Neural cell (in vitro differentiated cells): ENCODE data around the gene RASSF4. TPM values are rescaled to one million over a fixed set of nuclear protein-coding genes. Genes with fewer than 3 reads are reported as not detected.

Experiments
- H2AFZ ChIP-seq: fragments of 200-600, 300-800 bp; sonication (generic), shearing (Covaris generic); 2 replicates; pipeline ENCODE4 v1.6.0; 2014; ENCODE audit warnings: low read depth, mild to moderate bottlenecking, antibody characterized with exemption, low read length, moderate library complexity
- H3F3A ChIP-seq: fragments of 200-600 bp; shearing (Covaris generic); 2 replicates; pipeline ENCODE4 v1.6.1; 2016; ENCODE audit warnings: mild to moderate bottlenecking, moderate library complexity, mixed read lengths, antibody characterized with exemption, low read length; ENCODE audit not compliant: insufficient read depth, poor library complexity, severe bottlenecking
- H3K27ac ChIP-seq: fragments of 200-600, 300-800 bp; sonication (generic), shearing (Covaris generic); 2 replicates; pipeline ENCODE4 v1.5.1; 2014; ENCODE audit warnings: mild to moderate bottlenecking, low read length, moderate library complexity
- H3K27me3 ChIP-seq: fragments of 300-800, 200-600 bp; sonication (generic), shearing (Covaris generic); 2 replicates; pipeline ENCODE4 v1.6.0; 2014; ENCODE audit warnings: mild to moderate bottlenecking, low read depth, low read length, moderate library complexity; ENCODE audit not compliant: insufficient read depth
- H3K36me3 ChIP-seq: fragments of 300-800, 200-600 bp; sonication (generic), shearing (Covaris generic); 2 replicates; pipeline ENCODE4 v1.5.1; 2014; ENCODE audit warnings: mild to moderate bottlenecking, antibody characterized with exemption, low read length, moderate library complexity; ENCODE audit not compliant: insufficient read depth
- H3K4me2 ChIP-seq: fragments of 300-800, 200-600 bp; sonication (generic), shearing (Covaris generic); 2 replicates; pipeline ENCODE4 v1.6.0; 2014; ENCODE audit warnings: mild to moderate bottlenecking, low read length
- H3K4me3 ChIP-seq: fragments of 300-800, 200-600 bp; sonication (generic), shearing (Covaris generic); 2 replicates; pipeline ENCODE4 v1.5.1; 2014; ENCODE audit warnings: mild to moderate bottlenecking, low read length, moderate library complexity
- H3K79me2 ChIP-seq: fragments of 200-600 bp; shearing (Covaris generic); replicated peaks from 2 replicates; pipeline ENCODE4 v1.6.0; 2014; ENCODE audit warnings: mild to moderate bottlenecking, low read length, moderate library complexity; ENCODE audit not compliant: insufficient read depth
- H3K9ac ChIP-seq: fragments of 300-800, 200-600 bp; sonication (generic), shearing (Covaris generic); 2 replicates; pipeline ENCODE4 v1.6.1; 2016; ENCODE audit warnings: mild to moderate bottlenecking, low read length, mixed read lengths
- H3K9me2 ChIP-seq: fragments of 200-600 bp; shearing (Covaris generic); 2 replicates; pipeline ENCODE4 v1.6.1; 2016; ENCODE audit warnings: mild to moderate bottlenecking, low read length, mixed read lengths; ENCODE audit not compliant: insufficient read depth
- H3K9me3 ChIP-seq: fragments of 200-600, 300-800 bp; sonication (generic), shearing (Covaris generic); 2 replicates; pipeline ENCODE4 v1.6.1; 2016; ENCODE audit warnings: mild to moderate bottlenecking, mixed run types, low read length, moderate library complexity, mixed read lengths
- H4K20me1 ChIP-seq: fragments of 200-600 bp; shearing (Covaris generic); 2 replicates; pipeline ENCODE4 v1.6.1; 2016; ENCODE audit warnings: mild to moderate bottlenecking, mixed run types; ENCODE audit not compliant: insufficient read depth
- EP300 ChIP-seq: fragments of 450-650 bp; conservative IDR thresholded peaks from 2 replicates; pipeline ENCODE4 v1.6.1; 2014; ENCODE audit warnings: antibody characterized with exemption, mild to moderate bottlenecking, moderate library complexity; ENCODE audit not compliant: poor library complexity, severe bottlenecking
- EZH2 ChIP-seq: fragments of 200-600, 300-800 bp; shearing (Covaris generic), sonication (generic); IDR thresholded peaks from 2 replicates; pipeline ENCODE4 v1.6.1; 2014; ENCODE audit warnings: antibody characterized with exemption, low read length, borderline replicate concordance, mild to moderate bottlenecking; ENCODE audit not compliant: insufficient read depth, poor library complexity, severe bottlenecking
- MXI1 ChIP-seq: fragments of 450-650 bp; conservative IDR thresholded peaks from 2 replicates; pipeline ENCODE4 v1.6.1; 2014; ENCODE audit warnings: antibody characterized with exemption, mild to moderate bottlenecking; ENCODE audit not compliant: poor library complexity, severe bottlenecking
- POLR2AphosphoS5 ChIP-seq: IDR thresholded peaks from 2 replicates; pipeline ENCODE4 v1.6.1; 2012
- RAD21 ChIP-seq: fragments of 450-650 bp; conservative IDR thresholded peaks from 2 replicates; pipeline ENCODE4 v1.6.1; 2014; ENCODE audit warnings: antibody characterized with exemption, mild to moderate bottlenecking, moderate library complexity
- SMC3 ChIP-seq: fragments of 450-650 bp; conservative IDR thresholded peaks from 2 replicates; pipeline ENCODE4 v1.6.1; 2014; ENCODE audit warnings: antibody characterized with exemption, mild to moderate bottlenecking, moderate library complexity; ENCODE audit not compliant: poor library complexity
- TAF1 ChIP-seq: IDR thresholded peaks from 2 replicates; pipeline ENCODE4 v1.6.1; 2012; ENCODE audit warnings: low read depth
- polyA plus RNA-seq: library from polyadenylated mRNA; depleted of rRNA; stranded (reverse); fragments of >200 nt; gene quantifications from 2 replicates; pipeline ENCODE4 v1.2.3, GENCODE V29; 2014
- TF ChIP-seq, protein P1 (sequence below): IDR thresholded peaks from 2 replicates; pipeline ENCODE4 v1.6.1; 2012; ENCODE audit warnings: borderline replicate concordance
- TF ChIP-seq, protein P2 (sequence below): fragments of 450-650 bp; IDR thresholded peaks from 2 replicates; pipeline ENCODE4 v1.5.1; 2014; ENCODE audit warnings: antibody characterized with exemption, mild to moderate bottlenecking, moderate library complexity; ENCODE audit not compliant: poor library complexity, severe bottlenecking

The RASSF4 gene
- polyA plus RNA-seq, 1 donor from 2014 or later, result 10.2 TPM

- Histone ChIP-seq H2AFZ (no peak overlapping the region), H3K9ac (no peak overlapping the region), H3K9me2 (no peaks in the 10 kb centered on the region), H3K27me3 (no peaks in the 10 kb centered on the region), H3K4me3 (no peak overlapping the region), H3K79me2 (no peaks in the 10 kb centered on the region), H3F3A (no peaks in the 10 kb centered on the region), H3K9me3 (no peaks in the 10 kb centered on the region), H3K36me3 (no peaks in the 10 kb centered on the region), H3K27ac (no peak overlapping the region), H4K20me1 (no peaks in the 10 kb centered on the region), H3K4me2 (no peak overlapping the region)
- no peak for TF ChIP-seq POLR2AphosphoS5
- TF ChIP-seq, protein P1, sequence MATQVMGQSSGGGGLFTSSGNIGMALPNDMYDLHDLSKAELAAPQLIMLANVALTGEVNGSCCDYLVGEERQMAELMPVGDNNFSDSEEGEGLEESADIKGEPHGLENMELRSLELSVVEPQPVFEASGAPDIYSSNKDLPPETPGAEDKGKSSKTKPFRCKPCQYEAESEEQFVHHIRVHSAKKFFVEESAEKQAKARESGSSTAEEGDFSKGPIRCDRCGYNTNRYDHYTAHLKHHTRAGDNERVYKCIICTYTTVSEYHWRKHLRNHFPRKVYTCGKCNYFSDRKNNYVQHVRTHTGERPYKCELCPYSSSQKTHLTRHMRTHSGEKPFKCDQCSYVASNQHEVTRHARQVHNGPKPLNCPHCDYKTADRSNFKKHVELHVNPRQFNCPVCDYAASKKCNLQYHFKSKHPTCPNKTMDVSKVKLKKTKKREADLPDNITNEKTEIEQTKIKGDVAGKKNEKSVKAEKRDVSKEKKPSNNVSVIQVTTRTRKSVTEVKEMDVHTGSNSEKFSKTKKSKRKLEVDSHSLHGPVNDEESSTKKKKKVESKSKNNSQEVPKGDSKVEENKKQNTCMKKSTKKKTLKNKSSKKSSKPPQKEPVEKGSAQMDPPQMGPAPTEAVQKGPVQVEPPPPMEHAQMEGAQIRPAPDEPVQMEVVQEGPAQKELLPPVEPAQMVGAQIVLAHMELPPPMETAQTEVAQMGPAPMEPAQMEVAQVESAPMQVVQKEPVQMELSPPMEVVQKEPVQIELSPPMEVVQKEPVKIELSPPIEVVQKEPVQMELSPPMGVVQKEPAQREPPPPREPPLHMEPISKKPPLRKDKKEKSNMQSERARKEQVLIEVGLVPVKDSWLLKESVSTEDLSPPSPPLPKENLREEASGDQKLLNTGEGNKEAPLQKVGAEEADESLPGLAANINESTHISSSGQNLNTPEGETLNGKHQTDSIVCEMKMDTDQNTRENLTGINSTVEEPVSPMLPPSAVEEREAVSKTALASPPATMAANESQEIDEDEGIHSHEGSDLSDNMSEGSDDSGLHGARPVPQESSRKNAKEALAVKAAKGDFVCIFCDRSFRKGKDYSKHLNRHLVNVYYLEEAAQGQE, result no peak
- TF ChIP-seq SMC3, result peak; percentile 48
- TF ChIP-seq EP300, result no peak
- TF ChIP-seq TAF1, result no peak
- TF ChIP-seq, protein P2, sequence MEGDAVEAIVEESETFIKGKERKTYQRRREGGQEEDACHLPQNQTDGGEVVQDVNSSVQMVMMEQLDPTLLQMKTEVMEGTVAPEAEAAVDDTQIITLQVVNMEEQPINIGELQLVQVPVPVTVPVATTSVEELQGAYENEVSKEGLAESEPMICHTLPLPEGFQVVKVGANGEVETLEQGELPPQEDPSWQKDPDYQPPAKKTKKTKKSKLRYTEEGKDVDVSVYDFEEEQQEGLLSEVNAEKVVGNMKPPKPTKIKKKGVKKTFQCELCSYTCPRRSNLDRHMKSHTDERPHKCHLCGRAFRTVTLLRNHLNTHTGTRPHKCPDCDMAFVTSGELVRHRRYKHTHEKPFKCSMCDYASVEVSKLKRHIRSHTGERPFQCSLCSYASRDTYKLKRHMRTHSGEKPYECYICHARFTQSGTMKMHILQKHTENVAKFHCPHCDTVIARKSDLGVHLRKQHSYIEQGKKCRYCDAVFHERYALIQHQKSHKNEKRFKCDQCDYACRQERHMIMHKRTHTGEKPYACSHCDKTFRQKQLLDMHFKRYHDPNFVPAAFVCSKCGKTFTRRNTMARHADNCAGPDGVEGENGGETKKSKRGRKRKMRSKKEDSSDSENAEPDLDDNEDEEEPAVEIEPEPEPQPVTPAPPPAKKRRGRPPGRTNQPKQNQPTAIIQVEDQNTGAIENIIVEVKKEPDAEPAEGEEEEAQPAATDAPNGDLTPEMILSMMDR, result peak; percentile 54
- TF ChIP-seq RAD21, result peak; percentile 36
- no peak for TF ChIP-seq MXI1
- no peak for TF ChIP-seq EZH2
Measured at GRCh38 chr10:44932517-44933450, 26.8 kb upstream of the RASSF4 start.

DNA sequence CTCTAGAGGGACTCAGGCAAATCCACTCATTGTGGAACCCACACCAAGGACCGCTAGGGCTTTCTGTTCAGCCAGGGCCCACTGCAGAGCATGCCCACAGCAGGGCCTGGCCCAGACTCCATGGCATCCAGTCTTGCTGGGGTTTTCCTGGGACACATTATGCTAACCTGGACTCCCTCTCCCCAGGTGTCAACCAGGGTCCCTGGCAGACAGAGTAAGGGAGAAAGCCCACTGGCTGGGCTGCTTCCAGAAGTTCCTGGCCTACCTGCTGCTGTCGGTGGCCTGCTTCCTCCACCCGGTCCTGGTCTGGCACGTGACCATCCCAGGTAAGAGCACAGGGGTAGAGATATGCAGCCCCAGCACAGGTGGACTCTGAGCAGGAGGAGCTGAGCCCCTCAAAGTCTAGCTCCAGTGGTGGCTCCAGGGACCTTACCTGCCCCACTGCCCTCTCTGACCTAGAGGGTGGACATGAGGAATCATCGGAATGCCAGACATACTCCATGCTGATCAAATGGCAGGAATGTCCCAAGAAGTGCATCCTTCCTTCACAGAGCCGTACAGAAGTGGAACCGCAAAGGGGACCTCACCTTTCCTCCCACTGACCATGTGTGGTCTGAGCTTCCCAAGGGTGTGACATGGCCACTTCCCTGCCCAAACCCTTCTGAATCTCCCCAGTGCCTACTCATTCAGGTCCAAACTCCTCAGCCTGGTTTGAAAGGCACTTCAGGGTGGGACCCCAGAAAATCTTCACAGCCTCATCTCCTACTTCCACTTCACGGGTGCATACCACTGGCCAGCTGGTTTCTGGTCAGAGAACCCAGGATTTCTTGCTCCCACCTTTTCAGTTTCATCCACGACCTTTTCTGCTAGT is 25.9 kb upstream of the RASSF4 start:
- no peak overlapping the region for H3K9ac ChIP-seq
- H3K9me2 ChIP-seq, result no peaks in the 10 kb centered on the region
- H3K4me2 ChIP-seq, result no peak overlapping the region
- no peak overlapping the region for H3K27ac ChIP-seq
- TF ChIP-seq POLR2AphosphoS5 (no peak), TAF1 (no peak), MXI1 (no peak), SMC3 (no peak), EZH2 (no peak), EP300 (no peak), RAD21 (no peak)
- TF ChIP-seq, protein P1, result no peak
- TF ChIP-seq, protein P2, result no peak
- H3K79me2 ChIP-seq, result no peaks in the 10 kb centered on the region
- H3F3A ChIP-seq, result no peaks in the 10 kb centered on the region
- H3K27me3 ChIP-seq, result no peaks in the 10 kb centered on the region
- no peak overlapping the region for H3K4me3 ChIP-seq
- no peaks in the 10 kb centered on the region for H4K20me1 ChIP-seq
- H3K36me3 ChIP-seq, result no peaks in the 10 kb centered on the region
- H2AFZ ChIP-seq, result no peak overlapping the region
- H3K9me3 ChIP-seq, result no peaks in the 10 kb centered on the region
